ENCODE data around the gene EXOC8. TPM values are rescaled to one million over a fixed set of nuclear protein-coding genes. Genes with fewer than 3 reads are reported as not detected.
A peak's percentile ranks its signal among the peaks of the same experiment; 100 is the strongest.

The EXOC8 gene
- total and polyA plus RNA-seq, 2 donors from 2014 or later, result 4.3 to 17.7 TPM

DNA sequence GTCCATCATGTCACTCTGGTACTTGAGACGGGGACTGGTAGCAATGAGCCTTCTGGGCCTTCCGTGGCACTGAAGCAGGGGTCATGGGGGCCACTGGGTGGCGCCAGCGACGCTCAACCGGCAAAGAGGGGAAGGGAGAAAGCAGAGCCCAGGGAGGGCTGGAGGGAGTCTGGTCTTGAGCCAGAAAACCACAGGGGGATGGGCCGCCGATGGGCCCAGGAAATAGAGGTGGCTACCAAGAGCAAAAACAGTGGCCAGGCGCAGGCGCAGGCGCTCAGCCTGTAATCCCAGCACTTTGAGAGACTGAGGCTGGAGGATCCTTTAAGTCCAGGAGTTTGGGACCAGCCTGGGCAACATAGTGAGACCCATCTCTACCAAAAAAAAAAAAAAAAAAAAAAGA is 21.8 kb downstream of the EXOC8 start:
- Histone ChIP-seq H3K36me3 (ENCODE audit: control insufficient read depth in 2 of 3, insufficient read depth in 3 of 3, low read length in 3 of 3) (no peaks in the 10 kb centered on the region), H3K4me1 (ENCODE audit: control insufficient read depth in 2 of 3, insufficient read depth in 2 of 3, low read depth in 1 of 3, low read length in 3 of 3) (no peaks in the 10 kb centered on the region), H3K27me3 (ENCODE audit: control insufficient read depth, insufficient read depth, low read length) (no peaks in the 10 kb centered on the region), H3K4me3 (ENCODE audit: low read length in 3 of 3) (no peak overlapping the region), H3K9me3 (ENCODE audit: control insufficient read depth in 2 of 3, insufficient read depth in 1 of 3, low read length in 3 of 3) (no peaks in the 10 kb centered on the region), H3K9ac (ENCODE audit: low read length in 3 of 3) (no peak overlapping the region), H3K27ac (ENCODE audit: low read depth in 2 of 2, low read length in 2 of 2) (no peak overlapping the region)
- DNase-seq (peak in 1 of 5 donors; percentile 17), FAIRE-seq (no peak)
- TF ChIP-seq CTCF (IDR thresholded peaks at IDR 0.05; ENCODE audit: borderline replicate concordance, extremely low read depth, insufficient read depth), result peak; percentile 45
- intact Hi-C loops (cut with DNase I), result no loop called here

GRCh38 chr1:231313661-231314060 is 24.0 kb downstream of the EXOC8 start:
- no peaks in the 10 kb centered on the region for H3K36me3 ChIP-seq (ENCODE audit: control insufficient read depth in 2 of 3, insufficient read depth in 3 of 3, low read length in 3 of 3)
- intact Hi-C loops (cut with DNase I), result no loop called here
- no peaks in the 10 kb centered on the region for H3K9me3 ChIP-seq (ENCODE audit: control insufficient read depth in 2 of 3, insufficient read depth in 1 of 3, low read length in 3 of 3)
- no peak overlapping the region for H3K9ac ChIP-seq (ENCODE audit: low read length in 3 of 3)
- FAIRE-seq (no peak), DNase-seq (no peak)
- no peak overlapping the region for H3K27ac ChIP-seq (ENCODE audit: low read depth in 2 of 2, low read length in 2 of 2)
- H3K4me1 ChIP-seq (ENCODE audit: control insufficient read depth in 2 of 3, insufficient read depth in 2 of 3, low read depth in 1 of 3, low read length in 3 of 3), result no peaks in the 10 kb centered on the region
- TF ChIP-seq CTCF (IDR thresholded peaks at IDR 0.05; ENCODE audit: borderline replicate concordance, extremely low read depth, insufficient read depth), result no peak
- no peaks in the 10 kb centered on the region for H3K27me3 ChIP-seq (ENCODE audit: control insufficient read depth, insufficient read depth, low read length)
- H3K4me3 ChIP-seq (ENCODE audit: low read length in 3 of 3), result no peak overlapping the region

- FAIRE-seq (no peak), DNase-seq (no peak)
- H3K4me1 ChIP-seq (ENCODE audit: control insufficient read depth in 2 of 3, insufficient read depth in 2 of 3, low read depth in 1 of 3, low read length in 3 of 3), result no peaks in the 10 kb centered on the region
- no peak overlapping the region for H3K4me3 ChIP-seq (ENCODE audit: low read length in 3 of 3)
- no peaks in the 10 kb centered on the region for H3K27me3 ChIP-seq (ENCODE audit: control insufficient read depth, insufficient read depth, low read length)
- H3K27ac ChIP-seq (ENCODE audit: low read depth in 2 of 2, low read length in 2 of 2), result no peak overlapping the region
- no peaks in the 10 kb centered on the region for H3K36me3 ChIP-seq (ENCODE audit: control insufficient read depth in 2 of 3, insufficient read depth in 3 of 3, low read length in 3 of 3)
- no peak for TF ChIP-seq CTCF (IDR thresholded peaks at IDR 0.05; ENCODE audit: borderline replicate concordance, extremely low read depth, insufficient read depth)
- H3K9me3 ChIP-seq (ENCODE audit: control insufficient read depth in 2 of 3, insufficient read depth in 1 of 3, low read length in 3 of 3), result no peaks in the 10 kb centered on the region
- H3K9ac ChIP-seq (ENCODE audit: low read length in 3 of 3), result no peak overlapping the region
- intact Hi-C loops (cut with DNase I), result no loop called here
These were observed 25.2 kb downstream of the EXOC8 start for GRCh38 chr1:231312432-231312788.

GRCh38 chr1:231311720-231312431 is 25.8 kb downstream of the EXOC8 start:
- Histone ChIP-seq H3K27me3 (ENCODE audit: control insufficient read depth, insufficient read depth, low read length) (no peaks in the 10 kb centered on the region), H3K36me3 (ENCODE audit: control insufficient read depth in 2 of 3, insufficient read depth in 3 of 3, low read length in 3 of 3) (no peaks in the 10 kb centered on the region), H3K4me3 (ENCODE audit: low read length in 3 of 3) (no peak overlapping the region), H3K9ac (ENCODE audit: low read length in 3 of 3) (no peak overlapping the region), H3K4me1 (ENCODE audit: control insufficient read depth in 2 of 3, insufficient read depth in 2 of 3, low read depth in 1 of 3, low read length in 3 of 3) (no peaks in the 10 kb centered on the region), H3K9me3 (ENCODE audit: control insufficient read depth in 2 of 3, insufficient read depth in 1 of 3, low read length in 3 of 3) (no peaks in the 10 kb centered on the region), H3K27ac (ENCODE audit: low read depth in 2 of 2, low read length in 2 of 2) (no peak overlapping the region)
- no peak for FAIRE-seq
- no peak for DNase-seq
- intact Hi-C loops (cut with DNase I), result no loop called here
- TF ChIP-seq CTCF (IDR thresholded peaks at IDR 0.05; ENCODE audit: borderline replicate concordance, extremely low read depth, insufficient read depth), result no peak

Measured in kidney (tissue), 14 donors.